Heart left ventricle (tissue), 16 donors: ENCODE measurements around the gene PMEL. TPM values are rescaled to one million over a fixed set of nuclear protein-coding genes. Genes with fewer than 3 reads are reported as not detected.
"Not testable (repeated sequence)": the region's sequence is repeated elsewhere in the genome, so short reads cannot be mapped to it uniquely, and the experiment has no call there.

Experiments used
- ATAC-seq, 4 donors: fragments of 200-7000 bp; cut with Tn5 transposase; one replicate each; pipeline ENCODE4 v1.9.1; 2020 to 2022; ENCODE audit warnings: moderate library complexity in 4 of 4, mild to moderate bottlenecking in 3 of 4, moderate number of reproducible peaks in 1 of 4
- DNase-seq, 5 donors: peaks; one replicate each; pipeline ENCODE4 v3.0.0-alpha.2; 2020
- H3K27ac ChIP-seq, 12 donors: fragments of 200-600 bp; sonication (generic) in 4 of 12; one replicate each; pipeline versions ENCODE4 v1.5.0 to v1.8.0; 2016 to 2022; ENCODE audit warnings: mild to moderate bottlenecking in 2 of 12
- H3K27me3 ChIP-seq, 9 donors: fragments of 200-600 bp; sonication (generic) in 2 of 9; one replicate each; pipeline versions ENCODE4 v1.5.1 to v1.8.0; 2016 to 2022; ENCODE audit warnings: mild to moderate bottlenecking in 3 of 9
- H3K36me3 ChIP-seq, 9 donors: fragments of 200-600 bp; sonication (generic) in 2 of 9; one replicate each; pipeline versions ENCODE4 v1.5.0 to v1.8.0; 2018 to 2022; ENCODE audit warnings: mild to moderate bottlenecking in 2 of 9
- H3K4me1 ChIP-seq, 12 donors: fragments of 200-600 bp; sonication (generic) in 4 of 12; one replicate each; pipeline versions ENCODE4 v1.5.0 to v1.8.0; 2016 to 2022; ENCODE audit warnings: mild to moderate bottlenecking in 3 of 12
- H3K4me3 ChIP-seq, 12 donors: fragments of 200-600 bp; sonication (generic) in 4 of 12; one replicate each; pipeline versions ENCODE4 v1.5.0 to v1.8.0; 2017 to 2022; ENCODE audit warnings: mild to moderate bottlenecking in 9 of 12, moderate library complexity in 4 of 12
- H3K9me3 ChIP-seq, 12 donors: fragments of 200-600 bp; sonication (generic) in 4 of 12; one replicate each; pipeline versions ENCODE4 v1.5.0 to v1.8.0; 2016 to 2022; ENCODE audit warnings: mild to moderate bottlenecking in 1 of 12
- CTCF ChIP-seq, 12 donors: fragments of 200-600 bp; sonication (generic) in 4 of 12; IDR thresholded peaks; one replicate each; pipeline versions ENCODE4 v1.5.0 to v1.8.0; 2018 to 2022; ENCODE audit warnings: antibody characterized with exemption in 12 of 12, mild to moderate bottlenecking in 5 of 12
- POLR2A ChIP-seq, 2 donors: fragments of 450-650 bp; IDR thresholded peaks; one replicate each; pipeline ENCODE4 v1.6.1; 2017; ENCODE audit warnings: antibody characterized with exemption in 2 of 2, mild to moderate bottlenecking in 2 of 2, moderate library complexity in 2 of 2
- WGBS, 4 donors: extraction: QIAGEN DNeasy Blood & Tissue Kit in 2 of 4; methylation state at CpG; one replicate each; pipeline versions ENCODE4 v1.1.5 to v1.1.7; 2013 to 2018; 5-methylcytosine and 5-hydroxymethylcytosine counted together
- intact Hi-C, 10 donors: fragments of 100-400 bp; cut with DNase I; formaldehyde crosslinking; loops; one replicate each; pipeline versions ENCODE4 v1.11.1 to v1.14.2; 2022
- polyA plus RNA-seq, 2 donors: library from polyadenylated mRNA; stranded (reverse); fragments of 200-250 nt; gene quantifications; one replicate each; pipeline ENCODE4 v1.2.3, GENCODE V29; 2013
- total RNA-seq, 9 donors: library from RNA; depleted of rRNA in 2 of 9; stranded (reverse); fragments of >200 nt in 2 of 9; fragmentation: NEBNext Ultra II Directional in 3 of 9; extraction: Animal tissue kit (Norgen Biotek cat#: 25700) in 3 of 9; gene quantifications; one replicate each; pipeline versions ENCODE4 v1.1.0 to v1.2.4, GENCODE V29; 2016 to 2023
- donor health status: ischemic (EF 13 %, LVEDD 7.1; RV severe dilation, severe dysfunction).
- donor health status: healthy with polysubstance abuse.
- donor health status: DM: no; HTN: yes; CAD: no.
- donor health status: DM: no; HTN: no; CAD: no.
- donor health status: ischemic (EF 25% LVEDD 6.9; RV normal size, moderate dysfunction).
- donor health status: ischemic (EF 25% LVEDD 5.7; RV mildly dilated, moderate dysfunction).
- donor health status: healthy.
- donor health status: DM: yes; HTN: yes; CAD: no.
- donor health status: ischemic (EF 35%, LVEDD 5.7; RV mildly dilated, moderate dysfunction).
- donor health status: nonischemic (EF 11% LVEDD 7.7; RV severe dilation, severe dysfunction).
- donor health status: DM: yes; HTN: yes; CAD: no.
- donor health status: PGD.
- donor health status: ischemic (EF 29% LVEDD 5.4; RV normal size, mild dysfunction).
- donor health status: nonischemic (EF 23%, LVEDD 6.1; RV moderate dilation, normal function).

The PMEL gene
- total and polyA plus RNA-seq, 11 donors: 0.23 to 1.3 (median 0.60) TPM; not detected in 1

- DNase-seq (no peak), ATAC-seq (no peak)
- TF ChIP-seq CTCF (IDR thresholded peaks at IDR 0.05): no peak
- TF ChIP-seq POLR2A (IDR thresholded peaks at IDR 0.05): no peak
- H3K27ac ChIP-seq: no peak overlapping the region
- H3K4me1 ChIP-seq: peaks cover 0 to 17% (median 0%) of the 10 kb centered on the region in 12 donors
- 57 to 64% (median 60%) methylated on average over 2 of the region's 2 CpGs for WGBS, 4 donors
- H3K27me3 ChIP-seq: no peaks in the 10 kb centered on the region
- H3K36me3 ChIP-seq: peaks cover 4 to 93% (median 85%) of the 10 kb centered on the region in 9 donors
- H3K4me3 ChIP-seq: no peak overlapping the region
- no peaks in the 10 kb centered on the region for H3K9me3 ChIP-seq
- intact Hi-C loops: no loop called here
These were observed 19.0 kb upstream of the PMEL start for GRCh38 chr12:55984861-55985260.

GRCh38 chr12:55983232-55983842 is 17.5 kb upstream of the PMEL start:
- 61 to 74% (median 68%) methylated on average over 4 of the region's 4 CpGs for WGBS, 4 donors
- peak in 2 of 4 donors; percentile 41 for ATAC-seq
- Histone ChIP-seq H3K27me3 (no peaks in the 10 kb centered on the region), H3K9me3 (no peaks in the 10 kb centered on the region), H3K4me3 (no peak overlapping the region), H3K36me3 (peaks cover 4 to 90% (median 73%) of the 10 kb centered on the region in 9 donors), H3K27ac (no peak overlapping the region), H3K4me1 (peaks cover 0 to 18% (median 0%) of the 10 kb centered on the region in 12 donors)
- intact Hi-C loops: no loop called here
- no peak for TF ChIP-seq CTCF (IDR thresholded peaks at IDR 0.05)
- TF ChIP-seq POLR2A (IDR thresholded peaks at IDR 0.05): no peak
- no peak for DNase-seq

- ATAC-seq: no peak
- no peak overlapping the region for H3K4me3 ChIP-seq
- TF ChIP-seq POLR2A (IDR thresholded peaks at IDR 0.05): no peak
- no peak for TF ChIP-seq CTCF (IDR thresholded peaks at IDR 0.05)
- intact Hi-C loops: no loop called here
- H3K27ac ChIP-seq: no peak overlapping the region
- no peaks in the 10 kb centered on the region for H3K9me3 ChIP-seq
- 60 to 74% (median 64%) methylated on average over 3 of the region's 3 CpGs for WGBS, 4 donors
- H3K36me3 ChIP-seq: peaks cover 0 to 82% (median 64%) of the 10 kb centered on the region in 9 donors
- H3K4me1 ChIP-seq: peaks cover 0 to 27% (median 4%) of the 10 kb centered on the region in 12 donors
- H3K27me3 ChIP-seq: no peaks in the 10 kb centered on the region
- no peak for DNase-seq
These were observed 16.6 kb upstream of the PMEL start for GRCh38 chr12:55982319-55982936.

GRCh38 chr12:55981882-55982281 is 16.0 kb upstream of the PMEL start:
- not testable (repeated sequence) for H3K4me3 ChIP-seq

More at GRCh38 chr12:55981882-55982281, 16.0 kb upstream of the PMEL start:
- Histone ChIP-seq H3K4me1 (peaks cover 0 to 33% (median 8%) of the 10 kb centered on the region in 12 donors), H3K36me3 (peaks cover 0 to 82% (median 58%) of the 10 kb centered on the region in 9 donors)
- H3K27ac ChIP-seq, intact Hi-C loops, H3K9me3 ChIP-seq, H3K27me3 ChIP-seq, ATAC-seq, DNase-seq: not testable (repeated sequence)
- 73 to 88% (median 76%) methylated on average over 5 of the region's 5 CpGs for WGBS, 4 donors
